Liver (tissue), 3 donors: ENCODE data around the gene ADCY9.

ENCODE experiments used
- CTCF ChIP-seq: fragments of 150-350 bp; IDR thresholded peaks from 2 replicates; pipeline ENCODE4 v1.5.1; 2017; ENCODE audit warnings: improper control_type of control experiment, low read depth, low read length; ENCODE audit not compliant: missing input control
- FOXA1 ChIP-seq: IDR thresholded peaks from 2 replicates; pipeline ENCODE4 v1.6.1; 2016; ENCODE audit warnings: antibody characterized with exemption
- MAX ChIP-seq: IDR thresholded peaks from 2 replicates; pipeline ENCODE4 v1.6.1; 2016; ENCODE audit warnings: antibody characterized with exemption
- RAD21 ChIP-seq, 2 donors: IDR thresholded peaks; 2 replicates each; pipeline ENCODE4 v1.6.1; 2016; ENCODE audit warnings: antibody characterized with exemption in 2 of 2, mild to moderate bottlenecking in 2 of 2
- TAF1 ChIP-seq: conservative IDR thresholded peaks from 2 replicates; pipeline ENCODE4 v1.6.1; 2016; ENCODE audit warnings: antibody characterized with exemption, mild to moderate bottlenecking
- donor health status: healthy.
- donor health status: healthy.

GRCh38 chr16:3964686-3965290 is 151.5 kb downstream of the ADCY9 start:
- no peak for TF ChIP-seq CTCF
- TF ChIP-seq MAX = no peak
- TF ChIP-seq RAD21 (IDR thresholded peaks at IDR 0.05) = no peak
- TF ChIP-seq FOXA1 = no peak
- TF ChIP-seq TAF1 = no peak
